HepG2 (cell line): ENCODE data around the gene BRMS1. TPM values are rescaled to one million over a fixed set of nuclear protein-coding genes. Genes with fewer than 3 reads are reported as not detected.

Experiments
- ARNT2 ChIP-seq: sonication (generic); formaldehyde crosslinking; IDR thresholded peaks from 2 replicates; pipeline ENCODE4 v1.8.0; 2022; ENCODE audit warnings: mild to moderate bottlenecking, low read depth, missing genetic modification reagents, moderate library complexity
- ETV5 ChIP-seq: IDR thresholded peaks from 2 replicates; pipeline ENCODE4 v1.6.1; 2018; ENCODE audit warnings: missing biosample characterization, missing genetic modification reagents, inconsistent platforms, borderline replicate concordance
- FOXC1 ChIP-seq: sonication (generic); formaldehyde crosslinking; IDR thresholded peaks from 2 replicates; pipeline ENCODE4 v1.8.0; 2022; ENCODE audit warnings: mild to moderate bottlenecking, missing genetic modification reagents, borderline replicate concordance
- HNRNPLL ChIP-seq: fragments of 200-400 bp; formaldehyde crosslinking; IDR thresholded peaks from 2 replicates; pipeline ENCODE4 v1.6.1; 2017; ENCODE audit warnings: mild to moderate bottlenecking, low read depth, low read length; ENCODE audit not compliant: poor library complexity, severe bottlenecking
- HOXA7 ChIP-seq: sonication (generic); formaldehyde crosslinking; IDR thresholded peaks from 2 replicates; pipeline ENCODE4 v1.8.1; 2022; ENCODE audit warnings: mild to moderate bottlenecking, missing genetic modification reagents, moderate library complexity
- JUN ChIP-seq: sonication (generic); formaldehyde crosslinking; IDR thresholded peaks from 2 replicates; pipeline ENCODE4 v1.4.0; 2020; ENCODE audit warnings: mild to moderate bottlenecking, missing genetic modification reagents
- KDM1A ChIP-seq: IDR thresholded peaks from 2 replicates; pipeline ENCODE4 v1.6.1; 2016; ENCODE audit warnings: missing compliant biosample characterization
- KDM2A ChIP-seq: sonication (generic); formaldehyde crosslinking; IDR thresholded peaks from 2 replicates; pipeline ENCODE4 v1.4.0; 2020; ENCODE audit warnings: low read depth, missing genetic modification reagents, borderline replicate concordance
- NFRKB ChIP-seq: fragments of 450-650 bp; IDR thresholded peaks from 2 replicates; pipeline ENCODE4 v1.6.1; 2017
- NKX3-1 ChIP-seq: sonication (generic); formaldehyde crosslinking; IDR thresholded peaks from 2 replicates; pipeline ENCODE4 v1.5.0; 2020; ENCODE audit warnings: missing genetic modification reagents
- RAD21 ChIP-seq: fragments of 450-650 bp; formaldehyde crosslinking; IDR thresholded peaks from 2 replicates; pipeline ENCODE4 v1.5.0; 2020; ENCODE audit warnings: mild to moderate bottlenecking
- SMYD3 ChIP-seq: sonication (generic); formaldehyde crosslinking; IDR thresholded peaks from 2 replicates; pipeline ENCODE4 v1.8.1; 2023; ENCODE audit warnings: mild to moderate bottlenecking, missing genetic modification reagents
- SRY ChIP-seq: sonication (generic); formaldehyde crosslinking; IDR thresholded peaks from 2 replicates; pipeline ENCODE4 v1.8.0; 2022; ENCODE audit warnings: mild to moderate bottlenecking, missing genetic modification reagents
- ZBTB8A ChIP-seq: sonication (generic); formaldehyde crosslinking; IDR thresholded peaks from 2 replicates; pipeline ENCODE4 v1.4.0; 2020; ENCODE audit warnings: mild to moderate bottlenecking, low read depth, missing genetic modification reagents, borderline replicate concordance
- ZNF20 ChIP-seq: sonication (generic); formaldehyde crosslinking; IDR thresholded peaks from 2 replicates; pipeline ENCODE4 v1.4.0; 2020; ENCODE audit warnings: mild to moderate bottlenecking, moderate library complexity, missing genetic modification reagents
- ZNF317 ChIP-seq: sonication (generic); formaldehyde crosslinking; IDR thresholded peaks from 2 replicates; pipeline ENCODE4 v1.5.0; 2020; ENCODE audit warnings: mild to moderate bottlenecking, missing genetic modification reagents
- ZNF629 ChIP-seq: sonication (generic); formaldehyde crosslinking; conservative IDR thresholded peaks from 2 replicates; pipeline ENCODE4 v1.5.0; 2020; ENCODE audit warnings: missing genetic modification reagents
- ZNF670 ChIP-seq: sonication (generic); formaldehyde crosslinking; IDR thresholded peaks from 2 replicates; pipeline ENCODE4 v1.8.0; 2022; ENCODE audit warnings: mild to moderate bottlenecking, missing genetic modification reagents, borderline replicate concordance
- ZNF792 ChIP-seq: IDR thresholded peaks from 2 replicates; pipeline ENCODE4 v1.6.1; 2016
- ZNF883 ChIP-seq: sonication (generic); formaldehyde crosslinking; IDR thresholded peaks from 2 replicates; pipeline ENCODE4 v1.5.1; 2020; ENCODE audit warnings: mild to moderate bottlenecking, missing genetic modification reagents; ENCODE audit errors: not compliant biosample characterization
- polyA plus RNA-seq, 8 experiments: library from polyadenylated mRNA; depleted of rRNA in 3 of 8; stranded (reverse) in 7 of 8; unstranded in 1 of 8; fragments of >200 nt; fragmentation: Illumina TruSeq in 4 of 8; extraction: Trizol in 4 of 8; gene quantifications; 2 replicates each; pipeline versions ENCODE4 v1.2.1 to v1.2.3, GENCODE V29; 2011 to 2016; ENCODE audit warnings: low read depth in 4 of 8, missing spikeins in 1 of 8, mixed read lengths in 1 of 8; ENCODE audit not compliant: insufficient read depth in 1 of 8
- total RNA-seq, 5 experiments: library from RNA; depleted of rRNA; stranded (reverse); fragments of >200 nt; fragmentation: Illumina TruSeq; extraction: Trizol; gene quantifications; 2 replicates each; pipeline ENCODE4 v1.2.3, GENCODE V29; 2016; ENCODE audit warnings: low read depth in 1 of 5
- TF ChIP-seq, protein P1 (sequence below): sonication (generic); formaldehyde crosslinking; IDR thresholded peaks from 2 replicates; pipeline ENCODE4 v1.5.1; 2020; ENCODE audit warnings: mild to moderate bottlenecking, missing genetic modification reagents, moderate library complexity
- TF ChIP-seq, protein P2 (sequence below): IDR thresholded peaks from 2 replicates; pipeline ENCODE4 v1.6.1; 2018; ENCODE audit warnings: missing genetic modification reagents, mild to moderate bottlenecking, missing compliant biosample characterization
- TF ChIP-seq, protein P3 (sequence below): sonication (generic); formaldehyde crosslinking; IDR thresholded peaks from 2 replicates; pipeline ENCODE4 v1.5.0; 2020; ENCODE audit warnings: missing genetic modification reagents, mild to moderate bottlenecking, borderline replicate concordance

The BRMS1 gene
- total and polyA plus RNA-seq, 2 of the 13 experiments (the other 11 are each of a cell fraction or from before 2014, with no cell fraction given), result 15.8 to 55.7 TPM

DNA sequence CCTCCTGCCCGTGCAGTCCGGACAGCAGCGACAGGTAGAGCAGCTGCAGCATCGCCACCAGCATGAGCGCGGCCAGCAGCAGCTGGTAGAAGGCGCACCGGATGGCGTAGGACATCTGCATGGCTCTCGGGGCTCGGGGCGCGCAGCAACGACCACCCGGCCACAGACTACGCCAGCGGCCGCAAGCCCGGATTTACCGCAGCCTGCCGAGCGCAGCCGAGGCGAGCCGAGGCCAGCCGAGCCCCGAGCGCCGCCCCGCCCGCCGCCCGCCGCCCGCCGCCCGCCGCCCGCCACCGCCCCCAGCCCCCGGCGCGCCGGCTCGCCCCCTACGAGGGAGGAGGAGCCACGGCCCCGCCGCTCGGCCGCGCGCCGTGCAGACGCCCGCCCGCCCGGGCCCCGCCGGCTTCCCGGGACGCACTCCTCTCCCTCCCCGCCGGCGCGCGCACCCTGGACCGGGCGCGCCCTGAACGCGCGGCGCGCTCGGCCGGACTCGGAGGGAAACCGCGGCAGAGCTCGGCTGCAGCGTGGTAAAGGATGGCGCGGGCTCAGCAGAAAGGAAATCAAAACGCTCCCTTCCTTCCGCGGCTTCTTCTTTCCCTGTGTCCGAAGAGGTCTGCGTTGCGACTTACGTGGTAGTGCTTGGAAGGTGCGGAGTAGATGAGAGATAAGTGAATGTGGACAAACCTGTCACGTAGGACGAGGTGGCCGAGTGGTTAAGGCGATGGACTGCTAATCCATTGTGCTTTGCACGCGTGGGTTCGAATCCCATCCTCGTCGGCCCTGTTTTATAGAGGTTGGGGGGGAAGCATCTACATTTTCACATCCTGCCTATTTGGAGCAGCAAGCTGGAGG, 2.7 kb upstream of the BRMS1 start, which contains the start of gene B4GAT1 (continued):
- TF ChIP-seq ETV5 (CRISPR knock-in tag) (0 out of 2 replicates have a peak, but pooled peaks have one; percentile 26), KDM2A (0 out of 2 replicates have a peak, but pooled peaks have one; percentile 18), SMYD3 (CRISPR knock-in tag) (no peak), FOXC1 (peak; percentile 77; the same call in 1 of the 2 replicates), ARNT2 (CRISPR knock-in tag) (peak; percentile 94), HNRNPLL (peak; percentile 89), ZNF670 (CRISPR knock-in tag) (0 out of 2 replicates have a peak, but pooled peaks have one; percentile 24), ZNF317 (CRISPR knock-in tag) (0 out of 2 replicates have a peak, but pooled peaks have one; percentile 26), ZNF20 (no peak), ZNF792 (CRISPR knock-in tag) (peak; percentile 55; the same call in 1 of the 2 replicates), ZNF629 (peak; percentile 47; the same call in 1 of the 2 replicates), JUN (CRISPR knock-in tag) (peak; percentile 39; the same call in 1 of the 2 replicates), NFRKB (no peak), HOXA7 (CRISPR knock-in tag) (no peak), ZNF883 (CRISPR knock-in tag) (peak; percentile 38), NKX3-1 (peak; percentile 46; the same call in 1 of the 2 replicates), RAD21 (CRISPR knock-in tag) (peak; percentile 19; the same call in 1 of the 2 replicates), ZBTB8A (CRISPR knock-in tag) (no peak), KDM1A (CRISPR knock-in tag) (0 out of 2 replicates have a peak, but pooled peaks have one; percentile 46), SRY (CRISPR knock-in tag) (peak; percentile 1; the same call in 1 of the 2 replicates)
- TF ChIP-seq, protein P1, sequence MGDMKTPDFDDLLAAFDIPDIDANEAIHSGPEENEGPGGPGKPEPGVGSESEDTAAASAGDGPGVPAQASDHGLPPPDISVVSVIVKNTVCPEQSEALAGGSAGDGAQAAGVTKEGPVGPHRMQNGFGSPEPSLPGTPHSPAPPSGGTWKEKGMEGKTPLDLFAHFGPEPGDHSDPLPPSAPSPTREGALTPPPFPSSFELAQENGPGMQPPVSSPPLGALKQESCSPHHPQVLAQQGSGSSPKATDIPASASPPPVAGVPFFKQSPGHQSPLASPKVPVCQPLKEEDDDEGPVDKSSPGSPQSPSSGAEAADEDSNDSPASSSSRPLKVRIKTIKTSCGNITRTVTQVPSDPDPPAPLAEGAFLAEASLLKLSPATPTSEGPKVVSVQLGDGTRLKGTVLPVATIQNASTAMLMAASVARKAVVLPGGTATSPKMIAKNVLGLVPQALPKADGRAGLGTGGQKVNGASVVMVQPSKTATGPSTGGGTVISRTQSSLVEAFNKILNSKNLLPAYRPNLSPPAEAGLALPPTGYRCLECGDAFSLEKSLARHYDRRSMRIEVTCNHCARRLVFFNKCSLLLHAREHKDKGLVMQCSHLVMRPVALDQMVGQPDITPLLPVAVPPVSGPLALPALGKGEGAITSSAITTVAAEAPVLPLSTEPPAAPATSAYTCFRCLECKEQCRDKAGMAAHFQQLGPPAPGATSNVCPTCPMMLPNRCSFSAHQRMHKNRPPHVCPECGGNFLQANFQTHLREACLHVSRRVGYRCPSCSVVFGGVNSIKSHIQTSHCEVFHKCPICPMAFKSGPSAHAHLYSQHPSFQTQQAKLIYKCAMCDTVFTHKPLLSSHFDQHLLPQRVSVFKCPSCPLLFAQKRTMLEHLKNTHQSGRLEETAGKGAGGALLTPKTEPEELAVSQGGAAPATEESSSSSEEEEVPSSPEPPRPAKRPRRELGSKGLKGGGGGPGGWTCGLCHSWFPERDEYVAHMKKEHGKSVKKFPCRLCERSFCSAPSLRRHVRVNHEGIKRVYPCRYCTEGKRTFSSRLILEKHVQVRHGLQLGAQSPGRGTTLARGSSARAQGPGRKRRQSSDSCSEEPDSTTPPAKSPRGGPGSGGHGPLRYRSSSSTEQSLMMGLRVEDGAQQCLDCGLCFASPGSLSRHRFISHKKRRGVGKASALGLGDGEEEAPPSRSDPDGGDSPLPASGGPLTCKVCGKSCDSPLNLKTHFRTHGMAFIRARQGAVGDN (CRISPR knock-in tag), result peak; percentile 59; the same call in 1 of the 2 replicates
- TF ChIP-seq, protein P2, sequence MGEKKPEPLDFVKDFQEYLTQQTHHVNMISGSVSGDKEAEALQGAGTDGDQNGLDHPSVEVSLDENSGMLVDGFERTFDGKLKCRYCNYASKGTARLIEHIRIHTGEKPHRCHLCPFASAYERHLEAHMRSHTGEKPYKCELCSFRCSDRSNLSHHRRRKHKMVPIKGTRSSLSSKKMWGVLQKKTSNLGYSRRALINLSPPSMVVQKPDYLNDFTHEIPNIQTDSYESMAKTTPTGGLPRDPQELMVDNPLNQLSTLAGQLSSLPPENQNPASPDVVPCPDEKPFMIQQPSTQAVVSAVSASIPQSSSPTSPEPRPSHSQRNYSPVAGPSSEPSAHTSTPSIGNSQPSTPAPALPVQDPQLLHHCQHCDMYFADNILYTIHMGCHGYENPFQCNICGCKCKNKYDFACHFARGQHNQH, result peak; percentile 40; the same call in 1 of the 2 replicates
- TF ChIP-seq, protein P3, sequence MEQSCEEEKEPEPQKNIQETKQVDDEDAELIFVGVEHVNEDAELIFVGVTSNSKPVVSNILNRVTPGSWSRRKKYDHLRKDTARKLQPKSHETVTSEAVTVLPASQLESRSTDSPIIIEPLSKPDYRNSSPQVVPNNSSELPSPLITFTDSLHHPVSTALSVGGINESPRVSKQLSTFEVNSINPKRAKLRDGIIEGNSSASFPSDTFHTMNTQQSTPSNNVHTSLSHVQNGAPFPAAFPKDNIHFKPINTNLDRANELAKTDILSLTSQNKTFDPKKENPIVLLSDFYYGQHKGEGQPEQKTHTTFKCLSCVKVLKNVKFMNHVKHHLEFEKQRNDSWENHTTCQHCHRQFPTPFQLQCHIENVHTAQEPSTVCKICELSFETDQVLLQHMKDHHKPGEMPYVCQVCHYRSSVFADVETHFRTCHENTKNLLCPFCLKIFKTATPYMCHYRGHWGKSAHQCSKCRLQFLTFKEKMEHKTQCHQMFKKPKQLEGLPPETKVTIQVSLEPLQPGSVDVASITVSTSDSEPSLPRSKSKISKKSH (CRISPR knock-in tag), result peak; percentile 49; the same call in 1 of the 2 replicates
